Measurements from ENCODE around the gene STXBP6. TPM values are rescaled to one million over a fixed set of nuclear protein-coding genes. Genes with fewer than 3 reads are reported as not detected.

Gene STXBP6
- total RNA-seq, 4 donors from 2014 or later, result 10.7 to 62.8 (median 55.9) TPM

GRCh38 chr14:24814944-24815343 lies 235.0 kb downstream of the STXBP6 start:
- H3K36me3 ChIP-seq, result no peaks in the 10 kb centered on the region
- H3K27ac ChIP-seq, result no peak overlapping the region
- no peak overlapping the region for H3K4me3 ChIP-seq
- TF ChIP-seq POLR2A (IDR thresholded peaks at IDR 0.05), result no peak
- no peak for TF ChIP-seq CTCF (IDR thresholded peaks at IDR 0.05)
- peaks cover 0 to 55% (median 0%) of the 10 kb centered on the region in 4 donors for H3K4me1 ChIP-seq
- DNase-seq, result no peak
- no peaks in the 10 kb centered on the region for H3K9me3 ChIP-seq
- no peaks in the 10 kb centered on the region for H3K27me3 ChIP-seq

GRCh38 chr14:24814346-24814745 lies 235.6 kb downstream of the STXBP6 start:
- no peak overlapping the region for H3K4me3 ChIP-seq
- peak overlapping the region in 1 of 4 donors; percentile 20 for H3K27ac ChIP-seq
- no peaks in the 10 kb centered on the region for H3K36me3 ChIP-seq
- DNase-seq, result no peak
- peaks cover 0 to 49% (median 0%) of the 10 kb centered on the region in 4 donors for H3K4me1 ChIP-seq
- H3K9me3 ChIP-seq, result no peaks in the 10 kb centered on the region
- TF ChIP-seq POLR2A (IDR thresholded peaks at IDR 0.05), result no peak
- TF ChIP-seq CTCF (IDR thresholded peaks at IDR 0.05), result no peak
- no peaks in the 10 kb centered on the region for H3K27me3 ChIP-seq

GRCh38 chr14:24813819-24814259 lies 236.1 kb downstream of the STXBP6 start:
- DNase-seq, result no peak
- TF ChIP-seq POLR2A (IDR thresholded peaks at IDR 0.05), result no peak
- TF ChIP-seq CTCF (IDR thresholded peaks at IDR 0.05), result no peak
- Histone ChIP-seq H3K36me3 (no peaks in the 10 kb centered on the region), H3K9me3 (no peaks in the 10 kb centered on the region), H3K4me1 (peaks cover 0 to 45% (median 0%) of the 10 kb centered on the region in 4 donors), H3K27ac (peak overlapping the region in 1 of 4 donors; percentile 20), H3K4me3 (no peak overlapping the region), H3K27me3 (no peaks in the 10 kb centered on the region)

GRCh38 chr14:24813089-24813815 lies 236.7 kb downstream of the STXBP6 start:
- no peak for DNase-seq
- H3K27ac ChIP-seq, result no peak overlapping the region
- no peaks in the 10 kb centered on the region for H3K27me3 ChIP-seq
- H3K4me1 ChIP-seq, result peaks cover 0 to 45% (median 0%) of the 10 kb centered on the region in 4 donors
- no peak overlapping the region for H3K4me3 ChIP-seq
- TF ChIP-seq CTCF (IDR thresholded peaks at IDR 0.05) (no peak), POLR2A (IDR thresholded peaks at IDR 0.05) (no peak)
- no peaks in the 10 kb centered on the region for H3K36me3 ChIP-seq
- H3K9me3 ChIP-seq, result no peaks in the 10 kb centered on the region

- H3K27me3 ChIP-seq, result no peaks in the 10 kb centered on the region
- H3K4me3 ChIP-seq, result no peak overlapping the region
- H3K9me3 ChIP-seq, result no peaks in the 10 kb centered on the region
- no peak for DNase-seq
- TF ChIP-seq CTCF (IDR thresholded peaks at IDR 0.05) (no peak), POLR2A (IDR thresholded peaks at IDR 0.05) (no peak)
- no peak overlapping the region for H3K27ac ChIP-seq
- H3K36me3 ChIP-seq, result no peaks in the 10 kb centered on the region
- peaks cover 0 to 16% (median 0%) of the 10 kb centered on the region in 4 donors for H3K4me1 ChIP-seq
Observed at GRCh38 chr14:24809135-24809534, 240.8 kb downstream of the STXBP6 start.
